Endodermal cell (in vitro differentiated cells): ENCODE measurements around the gene MB21D2. TPM values are rescaled to one million over a fixed set of nuclear protein-coding genes. Genes with fewer than 3 reads are reported as not detected.

Source experiments
- DNase-seq: peaks from one replicate; pipeline ENCODE4 v3.0.0-alpha.2; 2017
- H3K27ac ChIP-seq: 2 replicates; pipeline ENCODE4 v1.5.1; 2013; ENCODE audit warnings: mild to moderate bottlenecking, low read depth, low read length, moderate library complexity
- H3K27me3 ChIP-seq: 2 replicates; pipeline ENCODE4 v1.6.1; 2013; ENCODE audit warnings: mild to moderate bottlenecking, low read length, moderate library complexity; ENCODE audit not compliant: insufficient read depth, control insufficient read depth, poor library complexity, severe bottlenecking
- H3K36me3 ChIP-seq: 2 replicates; pipeline ENCODE4 v1.7.0; 2013; ENCODE audit warnings: mild to moderate bottlenecking, low read length, moderate library complexity; ENCODE audit not compliant: control insufficient read depth, insufficient read depth
- H3K4me1 ChIP-seq: one replicate; pipeline ENCODE4 v1.7.0; 2013; ENCODE audit warnings: low read length; ENCODE audit not compliant: control insufficient read depth, insufficient read depth
- H3K4me3 ChIP-seq: 2 replicates; pipeline ENCODE4 v1.5.1; 2013; ENCODE audit warnings: mild to moderate bottlenecking, low read length, moderate library complexity
- H3K9ac ChIP-seq: 2 replicates; pipeline ENCODE4 v1.6.1; 2013; ENCODE audit warnings: mild to moderate bottlenecking, low read length, moderate library complexity; ENCODE audit not compliant: poor library complexity, severe bottlenecking; ENCODE audit errors: extremely low read depth
- H3K9me3 ChIP-seq: 2 replicates; pipeline ENCODE4 v1.6.1; 2013; ENCODE audit warnings: mild to moderate bottlenecking, low read length, moderate library complexity; ENCODE audit not compliant: control insufficient read depth
- H3K27ac Mint-ChIP-seq: 2 replicates; pipeline ENCODE4 v1.8.0; 2020; ENCODE audit warnings: mixed read lengths
- H3K27me3 Mint-ChIP-seq: 2 replicates; pipeline ENCODE4 v1.8.0; 2021; ENCODE audit warnings: mild to moderate bottlenecking, mixed read lengths; ENCODE audit not compliant: insufficient read depth
- H3K36me3 Mint-ChIP-seq: 2 replicates; pipeline ENCODE4 v1.8.0; 2020; ENCODE audit warnings: low read depth, mixed read lengths
- H3K4me1 Mint-ChIP-seq: 2 replicates; pipeline ENCODE4 v1.8.0; 2020; ENCODE audit warnings: mixed read lengths
- H3K4me3 Mint-ChIP-seq: 2 replicates; pipeline ENCODE4 v1.8.0; 2020; ENCODE audit warnings: mild to moderate bottlenecking, moderate library complexity, mixed read lengths
- H3K9me3 Mint-ChIP-seq: 2 replicates; pipeline ENCODE4 v1.8.0; 2020; ENCODE audit warnings: mild to moderate bottlenecking, mixed read lengths
- CTCF ChIP-seq: fragments of 200-600 bp; sonication (generic); conservative IDR thresholded peaks from 2 replicates; pipeline ENCODE4 v1.5.0; 2021; ENCODE audit warnings: antibody characterized with exemption, mild to moderate bottlenecking
- WGBS, 2 experiments: methylation state at CpG; one replicate each; pipeline versions ENCODE4 v1.1.5 to v1.1.7; 2013; ENCODE audit warnings: missing lambda C conversion rate in 2 of 2, mixed read lengths in 1 of 2; ENCODE audit not compliant: insufficient coverage in 1 of 2, insufficient read length in 1 of 2; 5-methylcytosine and 5-hydroxymethylcytosine counted together
- total RNA-seq, 2 donors: library from RNA; stranded (reverse); fragmentation: NEBNext Ultra II Directional in 1 of 2; extraction: Animal tissue kit (Norgen Biotek cat#: 25700) in 1 of 2; gene quantifications; 2 replicates in 1 of 2; 3 replicates in 1 of 2; pipeline ENCODE4 v1.2.1, GENCODE V29; 2021

Gene MB21D2
- total RNA-seq, 2 donors from 2014 or later, result 5.7 to 6.9 TPM

DNA sequence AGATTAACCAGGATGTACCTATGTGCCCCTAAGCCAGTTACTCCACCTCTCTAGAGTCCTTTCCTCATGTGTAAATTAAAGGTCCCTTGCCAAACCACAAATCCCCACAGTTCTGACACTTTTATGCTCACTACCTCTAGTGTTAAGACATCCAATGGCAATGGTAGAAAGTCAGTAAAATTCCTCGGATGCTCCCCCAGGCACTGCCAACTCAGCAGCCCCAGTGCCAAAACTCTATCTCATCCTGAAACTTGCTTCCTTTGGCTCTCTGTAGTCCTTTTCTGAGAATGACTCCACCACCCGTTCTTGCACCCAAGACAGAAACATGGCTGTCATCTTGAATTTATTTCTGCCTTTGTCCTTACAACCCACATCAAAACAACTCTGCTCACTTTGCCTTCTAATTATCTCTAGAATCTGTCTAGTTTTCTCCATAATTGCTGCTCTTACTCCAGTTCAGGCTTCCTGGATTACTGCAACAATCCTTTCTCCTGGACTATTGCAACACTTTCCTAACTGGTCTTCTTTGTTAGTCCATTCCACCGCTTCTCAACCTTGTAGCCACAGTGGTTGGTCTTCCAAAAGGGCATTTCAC, 41.6 kb downstream of the MB21D2 start:
- Mint-ChIP-seq H3K4me3 (no peak overlapping the region), H3K4me1 (peaks cover 15% of the 10 kb centered on the region), H3K9me3 (no peaks in the 10 kb centered on the region), H3K27me3 (no peaks in the 10 kb centered on the region), H3K27ac (no peak overlapping the region), H3K36me3 (peaks cover 2% of the 10 kb centered on the region)
- Histone ChIP-seq H3K4me1 (peaks cover 7% of the 10 kb centered on the region), H3K9ac (no peak overlapping the region), H3K4me3 (no peak overlapping the region), H3K36me3 (no peaks in the 10 kb centered on the region), H3K9me3 (no peaks in the 10 kb centered on the region), H3K27me3 (no peaks in the 10 kb centered on the region), H3K27ac (no peak overlapping the region)
- no peak for TF ChIP-seq CTCF
- WGBS, 2 experiments, result 92 to 94% methylated on average over 3 of the region's 3 CpGs
- DNase-seq, result no peak

DNA sequence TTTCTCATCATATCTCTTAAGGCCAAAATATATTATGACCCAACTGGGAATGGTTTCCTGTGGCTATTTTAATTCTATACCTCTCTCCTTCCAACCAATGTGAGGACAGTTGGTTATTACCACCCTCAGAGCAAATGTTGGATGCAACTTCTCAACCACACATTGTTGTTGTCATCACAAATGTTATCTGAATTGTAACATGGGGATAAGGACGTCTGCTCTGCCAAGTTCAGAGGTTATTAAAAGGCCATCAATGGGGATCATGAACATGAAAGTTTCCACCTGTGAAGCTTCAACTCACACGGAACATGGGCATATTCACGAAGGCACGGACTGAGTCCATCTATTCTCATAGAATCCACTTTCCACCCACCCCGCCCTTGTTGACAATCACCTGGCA, 46.8 kb downstream of the MB21D2 start:
- Histone ChIP-seq H3K9ac (no peak overlapping the region), H3K27me3 (no peaks in the 10 kb centered on the region), H3K9me3 (no peaks in the 10 kb centered on the region), H3K27ac (no peak overlapping the region), H3K4me3 (no peak overlapping the region), H3K36me3 (no peaks in the 10 kb centered on the region), H3K4me1 (no peaks in the 10 kb centered on the region)
- H3K27ac Mint-ChIP-seq, result no peak overlapping the region
- H3K9me3 Mint-ChIP-seq, result no peaks in the 10 kb centered on the region
- no peak for DNase-seq
- H3K4me1 Mint-ChIP-seq, result peaks cover 15% of the 10 kb centered on the region
- no peaks in the 10 kb centered on the region for H3K36me3 Mint-ChIP-seq
- H3K4me3 Mint-ChIP-seq, result no peak overlapping the region
- H3K27me3 Mint-ChIP-seq, result no peaks in the 10 kb centered on the region
- no peak for TF ChIP-seq CTCF
- 93 to 100% methylated on average over 2 to 5 of the region's 5 CpGs for WGBS, 2 experiments

- Histone ChIP-seq H3K27me3 (no peaks in the 10 kb centered on the region), H3K36me3 (no peaks in the 10 kb centered on the region), H3K27ac (no peak overlapping the region), H3K9me3 (no peaks in the 10 kb centered on the region), H3K4me3 (no peak overlapping the region), H3K4me1 (no peaks in the 10 kb centered on the region), H3K9ac (no peak overlapping the region)
- no peaks in the 10 kb centered on the region for H3K9me3 Mint-ChIP-seq
- H3K4me1 Mint-ChIP-seq, result peaks cover 25% of the 10 kb centered on the region
- H3K4me3 Mint-ChIP-seq, result no peak overlapping the region
- H3K27ac Mint-ChIP-seq, result no peak overlapping the region
- no peaks in the 10 kb centered on the region for H3K27me3 Mint-ChIP-seq
- DNase-seq, result no peak
- TF ChIP-seq CTCF, result no peak
- H3K36me3 Mint-ChIP-seq, result no peaks in the 10 kb centered on the region
- 97% methylated on average over 4 of the region's 4 CpGs; no CpG with 5 or more reads in 1 of the 2 experiments for WGBS, 2 experiments
These were observed 48.3 kb downstream of the MB21D2 start for GRCh38 chr3:192869131-192870031.
